PFSK-1 (cell line): ENCODE results near the gene FAM120B.

Source experiments
- FOXP2 ChIP-seq: optimal IDR thresholded peaks from 2 replicates; pipeline ENCODE3; 2011; ENCODE audit warnings: borderline replicate concordance, control low read depth, inconsistent platforms; ENCODE audit not compliant: insufficient read depth; ENCODE audit errors: extremely low read length, extremely low read depth
- REST ChIP-seq, 2 experiments: IDR thresholded peaks; 2 replicates each; pipeline versions ENCODE4 v1.6.1 to v1.8.0; 2011 to 2012; ENCODE audit warnings: low read depth in 2 of 2, low read length in 2 of 2, control low read depth in 1 of 2, inconsistent platforms in 1 of 2, mild to moderate bottlenecking in 1 of 2, moderate library complexity in 1 of 2; ENCODE audit not compliant: insufficient read depth in 1 of 2

- TF ChIP-seq REST (IDR thresholded peaks at IDR 0.05; ENCODE audit: insufficient read depth in 1 of 2, low read depth in 2 of 2, low read length in 2 of 2): no peak
- TF ChIP-seq FOXP2: no peak
These were observed 115.4 kb downstream of the FAM120B start for GRCh38 chr6:170421921-170422320.
